IPS DF 19.7 (cell line): ENCODE measurements around the gene BDNF.
"Not testable (repeated sequence)": the region's sequence is repeated elsewhere in the genome, so short reads cannot be mapped to it uniquely, and the experiment has no call there.

ENCODE experiments used
- DNase-seq: peaks from one replicate; pipeline ENCODE4 v3.0.0-alpha.2; 2013; ENCODE audit warnings: low read depth, low spot score

The BDNF gene

GRCh38 chr11:27700351-27701301 lies at the start of gene BDNF:
Gene BDNF, minus strand, starts transcription at chr11:27700455. Its CDS starts 41,891 bp downstream, at chr11:27658564.
- no peak for DNase-seq

GRCh38 chr11:27740362-27741013 lies 40.2 kb upstream of the BDNF start:
- no peak for DNase-seq

GRCh38 chr11:27735281-27735680 lies 35.0 kb upstream of the BDNF start:
- no peak for DNase-seq

- DNase-seq: not testable (repeated sequence)
Observed at GRCh38 chr11:27731803-27732202, 31.5 kb upstream of the BDNF start.

- DNase-seq: no peak
Observed at GRCh38 chr11:27726981-27727380, 26.7 kb upstream of the BDNF start.

- no peak for DNase-seq
Observed at GRCh38 chr11:27723687-27724086, 23.4 kb upstream of the BDNF start.

GRCh38 chr11:27722953-27723344 lies 22.7 kb upstream of the BDNF start:
- DNase-seq: no peak

GRCh38 chr11:27722117-27722952 lies 22.1 kb upstream of the BDNF start:
- no peak for DNase-seq

- DNase-seq: no peak
Observed at GRCh38 chr11:27721264-27722116, 21.2 kb upstream of the BDNF start.

- DNase-seq: no peak
Observed at GRCh38 chr11:27720277-27720830, 20.1 kb upstream of the BDNF start.

GRCh38 chr11:27719546-27719925 lies 19.3 kb upstream of the BDNF start:
- DNase-seq: no peak

GRCh38 chr11:27718863-27719545 lies 18.7 kb upstream of the BDNF start:
- DNase-seq: no peak

- DNase-seq: no peak
Observed at GRCh38 chr11:27718346-27718862, 18.1 kb upstream of the BDNF start.

GRCh38 chr11:27717801-27718229 lies 17.6 kb upstream of the BDNF start:
- DNase-seq: no peak

GRCh38 chr11:27717377-27717776 lies 17.1 kb upstream of the BDNF start:
- no peak for DNase-seq

GRCh38 chr11:27716835-27717234 lies 16.6 kb upstream of the BDNF start:
- no peak for DNase-seq

GRCh38 chr11:27716216-27716615 lies 16.0 kb upstream of the BDNF start:
- DNase-seq: no peak

- DNase-seq: no peak
Observed at GRCh38 chr11:27711725-27712124, 11.5 kb upstream of the BDNF start.

- DNase-seq: no peak
Observed at GRCh38 chr11:27710536-27710935, 10.3 kb upstream of the BDNF start.

- no peak for DNase-seq
Observed at GRCh38 chr11:27707676-27708075, 7.4 kb upstream of the BDNF start.
